Activated T-helper 1 cell treated with anti-CD3 and anti-CD28 coated beads, Interleukin-12 subunit alpha, Interleukin-12 subunit beta, Interleukin-2, Interleukin-4 antibody, amounts not matched to agents 30 ng/mL and 10 ng/mL and 1 ng/mL, durations not matched to agents 14 hours and 24 hours and 36 hours (primary cell): ENCODE measurements around the gene ALPK1. TPM values are rescaled to one million over a fixed set of nuclear protein-coding genes. Genes with fewer than 3 reads are reported as not detected.
"Not testable (repeated sequence)": the region's sequence is repeated elsewhere in the genome, so short reads cannot be mapped to it uniquely, and the experiment has no call there.

Experiments used
- DNase-seq: peaks from one replicate; pipeline ENCODE4 v3.0.0; 2021; ENCODE audit warnings: low spot score
- H3K27ac Mint-ChIP-seq: one replicate; pipeline ENCODE4 v1.8.0; 2021; ENCODE audit warnings: mild to moderate bottlenecking, mixed read lengths
- H3K27me3 Mint-ChIP-seq: one replicate; pipeline ENCODE4 v1.8.0; 2022; ENCODE audit warnings: mild to moderate bottlenecking, moderate library complexity, mixed read lengths; ENCODE audit not compliant: insufficient read depth
- H3K36me3 Mint-ChIP-seq: one replicate; pipeline ENCODE4 v1.8.0; 2021; ENCODE audit warnings: low read depth, mixed read lengths
- H3K4me1 Mint-ChIP-seq: one replicate; pipeline ENCODE4 v1.8.0; 2021; ENCODE audit warnings: low read depth, mixed read lengths
- H3K4me3 Mint-ChIP-seq: one replicate; pipeline ENCODE4 v1.8.0; 2021; ENCODE audit warnings: mild to moderate bottlenecking, moderate library complexity, mixed read lengths
- H3K9me3 Mint-ChIP-seq: one replicate; pipeline ENCODE4 v1.8.0; 2021; ENCODE audit warnings: mixed read lengths
- intact Hi-C: fragments of 100-400 bp; cut with micrococcal nuclease; formaldehyde crosslinking; loops from one replicate; pipeline ENCODE4 v1.15.1; 2024
- total RNA-seq: library from RNA; stranded (reverse); gene quantifications from 2 replicates; pipeline ENCODE4 v1.2.3, GENCODE V29; 2022

Gene ALPK1
- total RNA-seq, 1 donor from 2014 or later, result 8.7 TPM

GRCh38 chr4:112485930-112486329 is 188.8 kb downstream of the ALPK1 start:
- DNase-seq, result no peak
- Mint-ChIP-seq H3K4me3 (no peak overlapping the region), H3K36me3 (peaks cover 1% of the 10 kb centered on the region), H3K4me1 (no peaks in the 10 kb centered on the region), H3K27me3 (peaks cover 2% of the 10 kb centered on the region), H3K9me3 (peaks cover 22% of the 10 kb centered on the region), H3K27ac (no peak overlapping the region)
- intact Hi-C loops, result no loop called here

GRCh38 chr4:112490808-112491207 is 193.6 kb downstream of the ALPK1 start:
- H3K36me3 Mint-ChIP-seq, H3K27me3 Mint-ChIP-seq, DNase-seq, intact Hi-C loops, H3K4me3 Mint-ChIP-seq, H3K27ac Mint-ChIP-seq, H3K4me1 Mint-ChIP-seq: not testable (repeated sequence)
- peaks cover 18% of the 10 kb centered on the region for H3K9me3 Mint-ChIP-seq

Other genes starting within 250 kb of the ALPK1 start
- 6.7 and 7.1 TPM in 2 replicates for gene FAM241A, start 151.9 kb upstream of the ALPK1 start, total RNA-seq
- 25.1 and 26.6 TPM in 2 replicates for gene AP1AR, start 65.6 kb upstream of the ALPK1 start, total RNA-seq
- gene TIFA, start 11.5 kb upstream of the ALPK1 start, total RNA-seq, result 33.7 and 34.6 TPM in 2 replicates
- gene NEUROG2, start 218.8 kb downstream of the ALPK1 start, total RNA-seq, result 0.18 TPM in 1 of 2 replicates, not detected in the other